NCI-H748 treated with DMSO at 0.1 percent for 48 hours (cell line): ENCODE results near the gene EDARADD.
"Not testable (repeated sequence)": the region's sequence is repeated elsewhere in the genome, so short reads cannot be mapped to it uniquely, and the experiment has no call there.

Source experiments
- DNase-seq: peaks from one replicate; lab custom pipeline; 2025; lab: John Stamatoyannopoulos, UW

Gene EDARADD

GRCh38 chr1:236486356-236487002 is 92.4 kb downstream of the EDARADD start:
- no peak for DNase-seq

GRCh38 chr1:236489161-236489560 is 95.1 kb downstream of the EDARADD start:
- DNase-seq, result not testable (repeated sequence)

GRCh38 chr1:236489710-236490377 is 95.8 kb downstream of the EDARADD start:
- peak; percentile 32 for DNase-seq

GRCh38 chr1:236491469-236492136 is 97.5 kb downstream of the EDARADD start:
- DNase-seq, result no peak

GRCh38 chr1:236492378-236492777 is 98.3 kb downstream of the EDARADD start:
- DNase-seq, result no peak

- DNase-seq, result no peak
Observed at GRCh38 chr1:236494082-236494481, 100.0 kb downstream of the EDARADD start.

- DNase-seq, result no peak
Observed at GRCh38 chr1:236494586-236495466, 100.7 kb downstream of the EDARADD start.

- peak; percentile 7 for DNase-seq
Observed at GRCh38 chr1:236495467-236496112, 101.5 kb downstream of the EDARADD start.

GRCh38 chr1:236497908-236498307 is 103.8 kb downstream of the EDARADD start:
- DNase-seq, result no peak

- DNase-seq, result no peak
Observed at GRCh38 chr1:236501093-236501492, 107.0 kb downstream of the EDARADD start.

- no peak for DNase-seq
Observed at GRCh38 chr1:236502579-236502971, 108.5 kb downstream of the EDARADD start.

GRCh38 chr1:236502972-236503639 is 109.0 kb downstream of the EDARADD start:
- DNase-seq, result no peak

GRCh38 chr1:236504338-236504737 is 110.3 kb downstream of the EDARADD start:
- DNase-seq, result not testable (repeated sequence)

- DNase-seq, result no peak
Observed at GRCh38 chr1:236507022-236507700, 113.1 kb downstream of the EDARADD start.

GRCh38 chr1:236508593-236509027 is 114.5 kb downstream of the EDARADD start:
- DNase-seq, result no peak

GRCh38 chr1:236509203-236509602 is 115.1 kb downstream of the EDARADD start:
- no peak for DNase-seq

GRCh38 chr1:236509647-236510401 is 115.7 kb downstream of the EDARADD start:
- DNase-seq, result no peak

- DNase-seq, result no peak
Observed at GRCh38 chr1:236511735-236512418, 117.8 kb downstream of the EDARADD start.
